Measurements from ENCODE around the gene GRID2.

DNA sequence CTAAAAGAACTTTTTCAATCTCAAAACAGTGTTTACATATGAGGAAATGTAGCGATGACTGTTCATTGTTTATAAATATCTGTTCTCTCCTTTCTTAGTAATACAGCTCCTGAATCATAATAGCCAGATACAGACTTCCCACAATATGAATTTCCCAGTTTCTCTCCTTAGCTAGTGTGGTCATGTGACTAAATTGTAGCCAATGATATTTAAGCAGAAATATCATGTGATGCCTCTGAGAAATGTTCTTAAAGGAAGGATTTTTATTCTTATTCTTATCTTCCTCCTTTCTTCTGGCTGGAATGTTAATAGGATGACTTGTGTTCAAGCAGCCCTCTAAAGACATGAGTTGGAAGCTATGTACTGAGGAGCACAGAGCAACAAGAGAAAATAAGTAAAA is 1141.1 kb downstream of the GRID2 start:
- no peak for TF ChIP-seq EZH2 (IDR thresholded peaks at IDR 0.05)
- TF ChIP-seq, protein P1, sequence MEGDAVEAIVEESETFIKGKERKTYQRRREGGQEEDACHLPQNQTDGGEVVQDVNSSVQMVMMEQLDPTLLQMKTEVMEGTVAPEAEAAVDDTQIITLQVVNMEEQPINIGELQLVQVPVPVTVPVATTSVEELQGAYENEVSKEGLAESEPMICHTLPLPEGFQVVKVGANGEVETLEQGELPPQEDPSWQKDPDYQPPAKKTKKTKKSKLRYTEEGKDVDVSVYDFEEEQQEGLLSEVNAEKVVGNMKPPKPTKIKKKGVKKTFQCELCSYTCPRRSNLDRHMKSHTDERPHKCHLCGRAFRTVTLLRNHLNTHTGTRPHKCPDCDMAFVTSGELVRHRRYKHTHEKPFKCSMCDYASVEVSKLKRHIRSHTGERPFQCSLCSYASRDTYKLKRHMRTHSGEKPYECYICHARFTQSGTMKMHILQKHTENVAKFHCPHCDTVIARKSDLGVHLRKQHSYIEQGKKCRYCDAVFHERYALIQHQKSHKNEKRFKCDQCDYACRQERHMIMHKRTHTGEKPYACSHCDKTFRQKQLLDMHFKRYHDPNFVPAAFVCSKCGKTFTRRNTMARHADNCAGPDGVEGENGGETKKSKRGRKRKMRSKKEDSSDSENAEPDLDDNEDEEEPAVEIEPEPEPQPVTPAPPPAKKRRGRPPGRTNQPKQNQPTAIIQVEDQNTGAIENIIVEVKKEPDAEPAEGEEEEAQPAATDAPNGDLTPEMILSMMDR (IDR thresholded peaks at IDR 0.05), result no peak
- no peak for TF ChIP-seq EZH2phosphoT487 (IDR thresholded peaks at IDR 0.05)
